GM10248 (cell line): ENCODE measurements around the gene HLA-DQB2.

Source experiments
- CTCF ChIA-PET: fragments of 300-600 bp; sonication (Branson Sonifier 250); formaldehyde crosslinking; extraction: SDS; loops from one replicate; lab custom pipeline; 2021; ENCODE audit warnings: antibody characterized with exemption; lab: Yijun Ruan, JAX
- POLR2A ChIA-PET: fragments of 350-650 bp; sonication (Branson Sonifier 250); formaldehyde crosslinking; extraction: SDS; loops from one replicate; lab custom pipeline; 2020; ENCODE audit warnings: antibody characterized with exemption; lab: Yijun Ruan, JAX
- DNase-seq: peaks from one replicate; pipeline ENCODE4 v3.0.0; 2012; ENCODE audit errors: extremely low spot score
- TF ChIP-seq, protein P1 (sequence below): IDR thresholded peaks from 2 replicates; pipeline ENCODE4 v1.5.1; 2012; ENCODE audit warnings: mild to moderate bottlenecking, low read depth; ENCODE audit errors: extremely low read depth, missing control alignments, control extremely low read depth

Gene HLA-DQB2

DNA sequence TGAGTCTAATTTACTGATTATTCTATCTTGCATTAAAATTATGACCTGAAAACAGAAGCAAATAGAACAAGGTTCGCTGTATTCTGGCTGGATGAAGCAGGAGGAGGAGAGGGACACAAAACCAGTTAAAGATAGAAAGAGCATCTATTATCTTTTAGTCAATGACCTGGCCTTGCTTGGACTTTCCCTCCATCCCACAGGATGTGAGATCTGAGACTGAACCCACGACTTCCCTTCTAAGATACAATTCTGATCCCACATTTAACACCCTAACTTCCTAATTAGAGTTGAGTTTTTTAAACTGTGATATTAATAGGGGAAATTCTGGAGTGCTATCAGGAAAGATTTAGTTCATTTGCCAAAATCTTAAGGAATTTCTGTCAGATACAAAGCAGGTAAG, 25.2 kb downstream of the HLA-DQB2 start:
- TF ChIP-seq, protein P1, sequence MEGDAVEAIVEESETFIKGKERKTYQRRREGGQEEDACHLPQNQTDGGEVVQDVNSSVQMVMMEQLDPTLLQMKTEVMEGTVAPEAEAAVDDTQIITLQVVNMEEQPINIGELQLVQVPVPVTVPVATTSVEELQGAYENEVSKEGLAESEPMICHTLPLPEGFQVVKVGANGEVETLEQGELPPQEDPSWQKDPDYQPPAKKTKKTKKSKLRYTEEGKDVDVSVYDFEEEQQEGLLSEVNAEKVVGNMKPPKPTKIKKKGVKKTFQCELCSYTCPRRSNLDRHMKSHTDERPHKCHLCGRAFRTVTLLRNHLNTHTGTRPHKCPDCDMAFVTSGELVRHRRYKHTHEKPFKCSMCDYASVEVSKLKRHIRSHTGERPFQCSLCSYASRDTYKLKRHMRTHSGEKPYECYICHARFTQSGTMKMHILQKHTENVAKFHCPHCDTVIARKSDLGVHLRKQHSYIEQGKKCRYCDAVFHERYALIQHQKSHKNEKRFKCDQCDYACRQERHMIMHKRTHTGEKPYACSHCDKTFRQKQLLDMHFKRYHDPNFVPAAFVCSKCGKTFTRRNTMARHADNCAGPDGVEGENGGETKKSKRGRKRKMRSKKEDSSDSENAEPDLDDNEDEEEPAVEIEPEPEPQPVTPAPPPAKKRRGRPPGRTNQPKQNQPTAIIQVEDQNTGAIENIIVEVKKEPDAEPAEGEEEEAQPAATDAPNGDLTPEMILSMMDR = no peak
- POLR2A ChIA-PET = no interaction called here
- CTCF ChIA-PET = interaction anchor here (1.5 kb wide), 1 partner anchor 12 kb away, joined by 3 read pairs; no protein-coding TSS in a partner anchor
- DNase-seq = no peak

DNA sequence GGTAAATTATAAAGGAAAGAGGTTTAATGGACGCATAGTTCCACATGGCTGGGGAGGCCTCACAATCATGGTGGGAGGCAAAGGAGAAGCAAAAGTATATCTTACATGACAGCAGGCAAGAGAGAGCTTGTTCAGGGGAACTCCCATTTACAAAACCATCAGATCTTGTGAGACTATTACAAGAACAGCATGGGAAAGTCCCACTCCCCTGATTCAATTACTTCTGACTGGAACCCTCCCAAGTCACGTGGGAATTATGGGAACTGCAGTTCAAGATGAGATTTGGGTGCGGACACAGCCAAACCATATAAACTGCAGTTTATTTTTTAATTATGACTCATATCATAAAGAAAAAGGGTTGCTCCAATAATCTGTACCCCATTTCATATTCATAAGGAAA, 44.5 kb downstream of the HLA-DQB2 start:
- ChIA-PET CTCF (interaction anchor here (1.6 to 3.4 kb wide), 2 partner anchors 11 to 18 kb away, joined by 3 to 9 read pairs; no protein-coding TSS in a partner anchor), POLR2A (no interaction called here)
- no peak for DNase-seq
- TF ChIP-seq, protein P1 = no peak

DNA sequence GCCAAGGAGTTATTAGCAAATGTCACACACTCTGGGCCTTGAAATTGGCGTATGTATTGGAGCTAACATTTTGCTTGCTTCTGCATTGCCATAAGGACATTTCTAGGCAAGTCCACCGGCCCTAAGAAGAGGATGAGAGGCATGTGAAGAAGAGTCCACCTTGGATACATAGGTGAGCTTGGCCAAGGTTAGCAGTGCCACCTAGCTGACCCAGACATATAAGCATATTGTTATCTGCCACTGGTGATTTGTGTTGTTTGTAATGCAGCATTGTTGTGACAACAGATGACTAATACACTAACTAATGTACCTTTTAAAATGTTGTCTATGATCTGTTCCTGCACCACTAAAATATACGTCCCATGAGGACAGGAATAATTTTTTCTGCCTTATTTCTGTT, 46.9 kb downstream of the HLA-DQB2 start:
- ChIA-PET POLR2A (no interaction called here), CTCF (interaction anchor here (1.2 to 1.4 kb wide), 3 partner anchors 13 to 71 kb away, joined by 3 to 4 read pairs (median 3); no protein-coding TSS in a partner anchor)
- DNase-seq = no peak
- TF ChIP-seq, protein P1 = no peak

DNA sequence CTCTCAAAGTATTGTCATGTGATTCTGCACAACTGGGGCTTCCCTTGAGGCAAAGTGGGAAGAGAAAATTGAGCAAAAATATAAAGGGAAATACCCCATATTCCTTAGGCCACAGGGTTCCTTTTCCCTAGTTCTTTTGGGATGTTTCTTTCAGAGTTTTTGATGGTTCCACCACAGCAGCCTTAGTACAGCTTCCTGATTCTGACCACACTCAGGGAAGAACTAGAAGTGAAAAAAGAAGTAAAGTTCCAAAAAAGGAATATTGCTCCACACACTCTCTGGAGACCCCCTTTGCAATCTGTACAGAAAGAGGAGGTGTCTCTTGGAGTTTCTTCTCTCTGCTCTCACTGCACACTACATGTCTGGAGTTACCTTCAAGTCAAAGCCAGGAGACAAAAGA, 50.1 kb downstream of the HLA-DQB2 start:
- DNase-seq = no peak
- ChIA-PET POLR2A (no interaction called here), CTCF (interaction anchor here (1.1 to 3.2 kb wide), 5 partner anchors 12 to 299 kb away, joined by 3 to 15 read pairs (median 4); no protein-coding TSS in a partner anchor)
- TF ChIP-seq, protein P1 = no peak

DNA sequence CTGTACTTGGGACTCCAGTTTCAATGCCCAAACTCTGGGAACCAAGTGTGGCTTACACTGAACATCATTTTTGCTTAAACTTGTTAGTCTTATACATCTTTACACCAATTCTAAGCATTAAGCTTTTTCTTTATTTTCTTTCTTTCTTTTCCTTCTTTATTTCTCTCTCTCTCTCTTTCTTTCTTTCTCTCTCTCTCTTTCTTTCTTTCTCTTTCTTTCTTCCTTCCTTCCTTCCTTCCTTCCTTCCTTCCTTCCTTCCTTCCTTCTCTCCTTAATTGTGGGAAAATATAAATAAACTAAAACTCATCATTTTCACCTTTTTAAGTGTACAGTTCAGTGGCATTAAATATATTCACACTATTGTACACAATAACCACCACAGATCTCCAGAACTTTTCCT, 53.7 kb downstream of the HLA-DQB2 start:
- no peak for DNase-seq
- TF ChIP-seq, protein P1 = no peak
- POLR2A ChIA-PET = no interaction called here
- CTCF ChIA-PET = no interaction called here
